HepG2 (cell line): ENCODE results near the gene GMFB. TPM values are rescaled to one million over a fixed set of nuclear protein-coding genes. Genes with fewer than 3 reads are reported as not detected.

Source experiments
- ARNTL ChIP-seq: sonication (generic); formaldehyde crosslinking; IDR thresholded peaks from 2 replicates; pipeline ENCODE4 v1.4.0; 2020; ENCODE audit warnings: mild to moderate bottlenecking, missing genetic modification reagents
- ATRX ChIP-seq: sonication (generic); formaldehyde crosslinking; IDR thresholded peaks from 2 replicates; pipeline ENCODE4 v1.4.0; 2020; ENCODE audit warnings: missing genetic modification reagents, borderline replicate concordance
- CSRNP1 ChIP-seq: sonication (generic); formaldehyde crosslinking; IDR thresholded peaks from 2 replicates; pipeline ENCODE4 v1.8.1; 2023; ENCODE audit warnings: mild to moderate bottlenecking, missing genetic modification reagents
- ELF1 ChIP-seq: sonication (generic); formaldehyde crosslinking; IDR thresholded peaks from 2 replicates; pipeline ENCODE4 v1.4.0; 2020; ENCODE audit warnings: missing genetic modification reagents
- ETV5 ChIP-seq: IDR thresholded peaks from 2 replicates; pipeline ENCODE4 v1.6.1; 2018; ENCODE audit warnings: missing biosample characterization, missing genetic modification reagents, inconsistent platforms, borderline replicate concordance
- KAT2B ChIP-seq: fragments of 150-350 bp; IDR thresholded peaks from 2 replicates; pipeline ENCODE4 v1.6.1; 2014; ENCODE audit warnings: low read depth, low read length, borderline replicate concordance
- MYC ChIP-seq: sonication (generic); formaldehyde crosslinking; IDR thresholded peaks from 2 replicates; pipeline ENCODE4 v1.9.0; 2021; ENCODE audit warnings: missing genetic modification reagents, borderline replicate concordance
- NAIF1 ChIP-seq: sonication (generic); formaldehyde crosslinking; IDR thresholded peaks from 2 replicates; pipeline ENCODE4 v1.5.0; 2020; ENCODE audit warnings: mild to moderate bottlenecking, missing genetic modification reagents, borderline replicate concordance
- NR2C2 ChIP-seq: sonication (generic); formaldehyde crosslinking; IDR thresholded peaks from 2 replicates; pipeline ENCODE4 v1.4.0; 2020; ENCODE audit warnings: missing genetic modification reagents, mild to moderate bottlenecking, moderate library complexity, borderline replicate concordance
- PHF21A ChIP-seq: sonication (generic); formaldehyde crosslinking; IDR thresholded peaks from 2 replicates; pipeline ENCODE4 v1.5.0; 2020; ENCODE audit warnings: mild to moderate bottlenecking, missing genetic modification reagents
- THYN1 ChIP-seq: sonication (generic); formaldehyde crosslinking; IDR thresholded peaks from 2 replicates; pipeline ENCODE4 v1.8.1; 2023; ENCODE audit warnings: low read depth, mild to moderate bottlenecking, moderate library complexity, missing genetic modification reagents, borderline replicate concordance
- XBP1 ChIP-seq: sonication (generic); formaldehyde crosslinking; IDR thresholded peaks from 2 replicates; pipeline ENCODE4 v1.5.0; 2020; ENCODE audit warnings: missing genetic modification reagents
- ZSCAN12 ChIP-seq: sonication (generic); formaldehyde crosslinking; IDR thresholded peaks from 2 replicates; pipeline ENCODE4 v1.9.0; 2021; ENCODE audit warnings: mild to moderate bottlenecking, missing genetic modification reagents
- polyA plus RNA-seq, 8 experiments: library from polyadenylated mRNA; depleted of rRNA in 3 of 8; stranded (reverse) in 7 of 8; unstranded in 1 of 8; fragments of >200 nt; fragmentation: Illumina TruSeq in 4 of 8; extraction: Trizol in 4 of 8; gene quantifications; 2 replicates each; pipeline versions ENCODE4 v1.2.1 to v1.2.3, GENCODE V29; 2011 to 2016; ENCODE audit warnings: low read depth in 4 of 8, missing spikeins in 1 of 8, mixed read lengths in 1 of 8; ENCODE audit not compliant: insufficient read depth in 1 of 8
- total RNA-seq, 5 experiments: library from RNA; depleted of rRNA; stranded (reverse); fragments of >200 nt; fragmentation: Illumina TruSeq; extraction: Trizol; gene quantifications; 2 replicates each; pipeline ENCODE4 v1.2.3, GENCODE V29; 2016; ENCODE audit warnings: low read depth in 1 of 5
- TF ChIP-seq, protein P1 (sequence below): sonication (generic); formaldehyde crosslinking; IDR thresholded peaks from 2 replicates; pipeline ENCODE4 v1.4.0; 2020; ENCODE audit warnings: missing genetic modification reagents
- TF ChIP-seq, protein P2 (sequence below): sonication (generic); formaldehyde crosslinking; IDR thresholded peaks from 2 replicates; pipeline ENCODE4 v1.8.0; 2022; ENCODE audit warnings: missing genetic modification reagents, mild to moderate bottlenecking, moderate library complexity, borderline replicate concordance
- TF ChIP-seq, protein P3 (sequence below): sonication (generic); formaldehyde crosslinking; conservative IDR thresholded peaks from 2 replicates; pipeline ENCODE4 v1.4.0; 2020; ENCODE audit warnings: mild to moderate bottlenecking, missing genetic modification reagents, moderate library complexity

The GMFB gene
- total and polyA plus RNA-seq, 2 of the 13 experiments (the other 11 are each of a cell fraction or from before 2014, with no cell fraction given) = 17.3 to 68.2 TPM

DNA sequence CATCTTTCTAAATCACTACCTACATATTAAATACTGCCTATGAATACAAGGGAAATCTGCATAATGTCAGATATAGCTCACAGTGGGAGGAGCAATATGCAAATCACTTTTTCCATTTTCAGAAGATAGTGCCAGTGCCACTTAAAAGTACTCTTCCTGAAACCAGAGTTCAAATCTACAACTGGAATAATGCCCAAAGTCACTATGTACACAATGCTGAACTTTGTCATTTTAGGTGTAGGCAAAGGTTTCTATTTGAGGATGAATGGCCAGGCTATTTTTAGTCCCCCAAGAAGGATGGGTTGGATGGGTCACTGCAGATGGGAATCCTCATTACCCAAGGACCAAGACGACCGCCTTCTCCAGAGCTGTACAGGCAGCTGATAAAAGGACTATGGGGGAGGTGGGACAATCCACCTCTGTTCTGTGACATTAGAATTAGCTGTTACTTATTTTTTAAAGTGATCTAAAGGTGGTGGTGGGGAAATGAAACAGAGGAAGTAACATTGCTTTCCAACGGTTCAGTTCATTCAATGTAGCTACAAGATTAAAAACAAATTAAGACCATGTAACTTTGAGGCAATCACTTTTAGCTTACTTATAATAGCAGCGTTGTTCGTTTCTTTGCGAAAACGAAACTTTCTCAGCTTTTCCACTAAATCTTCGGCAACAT, 5.6 kb downstream of the GMFB start (continued):
- TF ChIP-seq, protein P1, sequence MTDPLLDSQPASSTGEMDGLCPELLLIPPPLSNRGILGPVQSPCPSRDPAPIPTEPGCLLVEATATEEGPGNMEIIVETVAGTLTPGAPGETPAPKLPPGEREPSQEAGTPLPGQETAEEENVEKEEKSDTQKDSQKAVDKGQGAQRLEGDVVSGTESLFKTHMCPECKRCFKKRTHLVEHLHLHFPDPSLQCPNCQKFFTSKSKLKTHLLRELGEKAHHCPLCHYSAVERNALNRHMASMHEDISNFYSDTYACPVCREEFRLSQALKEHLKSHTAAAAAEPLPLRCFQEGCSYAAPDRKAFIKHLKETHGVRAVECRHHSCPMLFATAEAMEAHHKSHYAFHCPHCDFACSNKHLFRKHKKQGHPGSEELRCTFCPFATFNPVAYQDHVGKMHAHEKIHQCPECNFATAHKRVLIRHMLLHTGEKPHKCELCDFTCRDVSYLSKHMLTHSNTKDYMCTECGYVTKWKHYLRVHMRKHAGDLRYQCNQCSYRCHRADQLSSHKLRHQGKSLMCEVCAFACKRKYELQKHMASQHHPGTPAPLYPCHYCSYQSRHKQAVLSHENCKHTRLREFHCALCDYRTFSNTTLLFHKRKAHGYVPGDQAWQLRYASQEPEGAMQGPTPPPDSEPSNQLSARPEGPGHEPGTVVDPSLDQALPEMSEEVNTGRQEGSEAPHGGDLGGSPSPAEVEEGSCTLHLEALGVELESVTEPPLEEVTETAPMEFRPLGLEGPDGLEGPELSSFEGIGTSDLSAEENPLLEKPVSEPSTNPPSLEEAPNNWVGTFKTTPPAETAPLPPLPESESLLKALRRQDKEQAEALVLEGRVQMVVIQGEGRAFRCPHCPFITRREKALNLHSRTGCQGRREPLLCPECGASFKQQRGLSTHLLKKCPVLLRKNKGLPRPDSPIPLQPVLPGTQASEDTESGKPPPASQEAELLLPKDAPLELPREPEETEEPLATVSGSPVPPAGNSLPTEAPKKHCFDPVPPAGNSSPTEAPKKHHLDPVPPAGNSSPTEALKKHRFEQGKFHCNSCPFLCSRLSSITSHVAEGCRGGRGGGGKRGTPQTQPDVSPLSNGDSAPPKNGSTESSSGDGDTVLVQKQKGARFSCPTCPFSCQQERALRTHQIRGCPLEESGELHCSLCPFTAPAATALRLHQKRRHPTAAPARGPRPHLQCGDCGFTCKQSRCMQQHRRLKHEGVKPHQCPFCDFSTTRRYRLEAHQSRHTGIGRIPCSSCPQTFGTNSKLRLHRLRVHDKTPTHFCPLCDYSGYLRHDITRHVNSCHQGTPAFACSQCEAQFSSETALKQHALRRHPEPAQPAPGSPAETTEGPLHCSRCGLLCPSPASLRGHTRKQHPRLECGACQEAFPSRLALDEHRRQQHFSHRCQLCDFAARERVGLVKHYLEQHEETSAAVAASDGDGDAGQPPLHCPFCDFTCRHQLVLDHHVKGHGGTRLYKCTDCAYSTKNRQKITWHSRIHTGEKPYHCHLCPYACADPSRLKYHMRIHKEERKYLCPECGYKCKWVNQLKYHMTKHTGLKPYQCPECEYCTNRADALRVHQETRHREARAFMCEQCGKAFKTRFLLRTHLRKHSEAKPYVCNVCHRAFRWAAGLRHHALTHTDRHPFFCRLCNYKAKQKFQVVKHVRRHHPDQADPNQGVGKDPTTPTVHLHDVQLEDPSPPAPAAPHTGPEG (CRISPR knock-in tag) = no peak
- no peak for TF ChIP-seq CSRNP1 (CRISPR knock-in tag)
- TF ChIP-seq PHF21A = peak; percentile 74
- TF ChIP-seq, protein P2, sequence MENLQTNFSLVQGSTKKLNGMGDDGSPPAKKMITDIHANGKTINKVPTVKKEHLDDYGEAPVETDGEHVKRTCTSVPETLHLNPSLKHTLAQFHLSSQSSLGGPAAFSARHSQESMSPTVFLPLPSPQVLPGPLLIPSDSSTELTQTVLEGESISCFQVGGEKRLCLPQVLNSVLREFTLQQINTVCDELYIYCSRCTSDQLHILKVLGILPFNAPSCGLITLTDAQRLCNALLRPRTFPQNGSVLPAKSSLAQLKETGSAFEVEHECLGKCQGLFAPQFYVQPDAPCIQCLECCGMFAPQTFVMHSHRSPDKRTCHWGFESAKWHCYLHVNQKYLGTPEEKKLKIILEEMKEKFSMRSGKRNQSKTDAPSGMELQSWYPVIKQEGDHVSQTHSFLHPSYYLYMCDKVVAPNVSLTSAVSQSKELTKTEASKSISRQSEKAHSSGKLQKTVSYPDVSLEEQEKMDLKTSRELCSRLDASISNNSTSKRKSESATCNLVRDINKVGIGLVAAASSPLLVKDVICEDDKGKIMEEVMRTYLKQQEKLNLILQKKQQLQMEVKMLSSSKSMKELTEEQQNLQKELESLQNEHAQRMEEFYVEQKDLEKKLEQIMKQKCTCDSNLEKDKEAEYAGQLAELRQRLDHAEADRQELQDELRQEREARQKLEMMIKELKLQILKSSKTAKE (CRISPR knock-in tag) = no peak
- no peak for TF ChIP-seq NAIF1 (CRISPR knock-in tag)
- no peak for TF ChIP-seq ARNTL (CRISPR knock-in tag)
- TF ChIP-seq ELF1 = peak; percentile 41; the same call in 1 of the 2 replicates
- TF ChIP-seq XBP1 (CRISPR knock-in tag) = no peak
- no peak for TF ChIP-seq KAT2B
- TF ChIP-seq MYC (CRISPR knock-in tag) = no peak
- TF ChIP-seq THYN1 (CRISPR knock-in tag) = no peak
- TF ChIP-seq, protein P3, sequence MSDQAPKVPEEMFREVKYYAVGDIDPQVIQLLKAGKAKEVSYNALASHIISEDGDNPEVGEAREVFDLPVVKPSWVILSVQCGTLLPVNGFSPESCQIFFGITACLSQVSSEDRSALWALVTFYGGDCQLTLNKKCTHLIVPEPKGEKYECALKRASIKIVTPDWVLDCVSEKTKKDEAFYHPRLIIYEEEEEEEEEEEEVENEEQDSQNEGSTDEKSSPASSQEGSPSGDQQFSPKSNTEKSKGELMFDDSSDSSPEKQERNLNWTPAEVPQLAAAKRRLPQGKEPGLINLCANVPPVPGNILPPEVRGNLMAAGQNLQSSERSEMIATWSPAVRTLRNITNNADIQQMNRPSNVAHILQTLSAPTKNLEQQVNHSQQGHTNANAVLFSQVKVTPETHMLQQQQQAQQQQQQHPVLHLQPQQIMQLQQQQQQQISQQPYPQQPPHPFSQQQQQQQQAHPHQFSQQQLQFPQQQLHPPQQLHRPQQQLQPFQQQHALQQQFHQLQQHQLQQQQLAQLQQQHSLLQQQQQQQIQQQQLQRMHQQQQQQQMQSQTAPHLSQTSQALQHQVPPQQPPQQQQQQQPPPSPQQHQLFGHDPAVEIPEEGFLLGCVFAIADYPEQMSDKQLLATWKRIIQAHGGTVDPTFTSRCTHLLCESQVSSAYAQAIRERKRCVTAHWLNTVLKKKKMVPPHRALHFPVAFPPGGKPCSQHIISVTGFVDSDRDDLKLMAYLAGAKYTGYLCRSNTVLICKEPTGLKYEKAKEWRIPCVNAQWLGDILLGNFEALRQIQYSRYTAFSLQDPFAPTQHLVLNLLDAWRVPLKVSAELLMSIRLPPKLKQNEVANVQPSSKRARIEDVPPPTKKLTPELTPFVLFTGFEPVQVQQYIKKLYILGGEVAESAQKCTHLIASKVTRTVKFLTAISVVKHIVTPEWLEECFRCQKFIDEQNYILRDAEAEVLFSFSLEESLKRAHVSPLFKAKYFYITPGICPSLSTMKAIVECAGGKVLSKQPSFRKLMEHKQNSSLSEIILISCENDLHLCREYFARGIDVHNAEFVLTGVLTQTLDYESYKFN = peak; percentile 91
- TF ChIP-seq NR2C2 (CRISPR knock-in tag) = no peak; the same call in 1 of the 2 replicates
- TF ChIP-seq ZSCAN12 (CRISPR knock-in tag) = no peak
- TF ChIP-seq ATRX = no peak
- TF ChIP-seq ETV5 (CRISPR knock-in tag) = no peak
